Fibroblast of mammary gland (primary cell): ENCODE results near the gene ERAP2.

Experiments
- DNase-seq: peaks from one replicate; pipeline ENCODE4 v3.0.0-alpha.2; 2010; ENCODE audit warnings: low read depth
- H3K4me3 ChIP-seq: 2 replicates; pipeline ENCODE4 v1.5.1; 2011; ENCODE audit warnings: low read depth, mild to moderate bottlenecking, low read length, moderate library complexity; ENCODE audit not compliant: control insufficient read depth
- CTCF ChIP-seq: conservative IDR thresholded peaks from 2 replicates; pipeline ENCODE4 v1.5.1; 2011; ENCODE audit warnings: low read depth, low read length, inconsistent platforms; ENCODE audit not compliant: control insufficient read depth, insufficient read depth

Gene ERAP2

GRCh38 chr5:96935559-96936430, 59.5 kb downstream of the ERAP2 start, which contains the start of gene LNPEP:
Gene LNPEP (plus strand): TSS chr5:96936080. CDS start chr5:96936156, 76 bp downstream.
- H3K4me3 ChIP-seq: peak within 1 kb of the TSS; percentile 70
- TF ChIP-seq CTCF: no peak
- DNase-seq: peak; percentile 95

DNA sequence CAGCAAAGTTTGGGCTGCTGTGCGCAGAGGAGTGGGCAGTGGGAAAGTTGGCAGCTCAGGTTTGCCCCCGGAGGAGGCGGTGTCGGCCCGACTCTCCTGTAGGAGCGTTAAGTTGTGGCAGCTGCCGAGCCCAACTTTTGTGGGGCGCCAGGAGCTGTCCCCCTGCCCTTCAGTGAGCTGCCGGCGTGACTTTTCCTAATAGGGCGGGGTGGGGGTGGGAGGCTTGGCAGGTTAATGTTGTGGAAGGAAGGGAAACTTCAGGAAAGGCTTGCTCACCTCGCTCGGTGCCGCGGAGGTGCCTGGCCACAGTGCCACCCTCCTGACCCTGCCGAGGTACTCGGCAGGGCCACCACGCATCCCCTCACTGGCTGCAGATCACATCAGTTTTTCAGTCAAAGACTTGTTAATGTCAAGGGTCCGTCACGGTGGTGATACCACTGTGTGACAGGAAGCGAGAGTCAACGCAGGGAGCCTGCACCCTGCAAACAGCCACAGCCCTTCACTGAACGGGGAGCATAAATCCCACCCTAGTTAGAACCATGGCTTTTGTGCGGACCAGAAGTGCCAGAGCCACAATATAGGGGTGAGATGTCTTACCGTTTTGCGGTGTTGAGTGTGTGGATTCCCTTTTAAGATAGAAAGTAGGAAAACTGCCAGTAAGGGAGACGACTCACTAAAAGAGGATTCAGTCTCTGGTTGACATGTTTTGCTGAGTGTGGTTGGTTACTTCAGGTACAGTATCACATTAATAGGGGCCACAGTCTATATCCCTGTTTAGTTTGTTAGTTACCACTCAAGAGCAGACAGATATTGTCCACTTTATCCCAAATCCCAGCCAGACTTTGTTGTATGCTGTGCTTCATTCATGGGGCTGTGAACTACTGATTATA, 60.4 kb downstream of the ERAP2 start:
- TF ChIP-seq CTCF: no peak
- peak; percentile 37 for DNase-seq
- peak overlapping the region; percentile 70 for H3K4me3 ChIP-seq

GRCh38 chr5:96940586-96940985, 64.3 kb downstream of the ERAP2 start:
- no peak for TF ChIP-seq CTCF
- peak; percentile 74 for DNase-seq
- no peak overlapping the region for H3K4me3 ChIP-seq

- DNase-seq: no peak
- no peak overlapping the region for H3K4me3 ChIP-seq
- TF ChIP-seq CTCF: no peak
These were observed 64.8 kb downstream of the ERAP2 start for GRCh38 chr5:96941140-96941539.

GRCh38 chr5:96942078-96942477, 65.8 kb downstream of the ERAP2 start:
- no peak for DNase-seq
- TF ChIP-seq CTCF: no peak
- H3K4me3 ChIP-seq: no peak overlapping the region

DNA sequence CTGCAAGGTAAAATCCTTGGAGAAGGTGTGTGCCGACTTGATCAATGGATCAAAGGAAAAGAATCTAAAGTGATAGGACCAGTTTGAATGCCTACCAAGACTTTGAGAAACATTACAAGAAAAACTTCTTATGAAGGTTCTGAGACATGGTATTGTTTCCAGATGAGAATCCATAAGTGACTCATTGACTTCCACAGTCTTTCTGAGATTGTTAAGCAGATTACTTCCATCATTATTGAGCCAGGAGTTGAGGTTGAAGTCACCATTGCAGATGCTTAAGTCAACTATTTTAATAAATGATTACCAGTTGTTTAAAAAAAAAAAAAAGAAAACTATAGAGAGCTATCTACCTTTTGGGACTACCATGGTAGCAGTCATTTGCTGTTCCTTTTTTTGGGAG, 66.6 kb downstream of the ERAP2 start:
- no peak overlapping the region for H3K4me3 ChIP-seq
- DNase-seq: peak; percentile 80
- no peak for TF ChIP-seq CTCF
